PC-9 (cell line): ENCODE measurements around the gene PJVK.

Experiments used
- CTCF ChIP-seq: fragments of 200-600 bp; sonication (generic); conservative IDR thresholded peaks from 2 replicates; pipeline ENCODE4 v1.6.1; 2017; ENCODE audit warnings: mixed run types, antibody characterized with exemption, mild to moderate bottlenecking, moderate library complexity
- EZH2 ChIP-seq: fragments of 200-600 bp; sonication (generic); IDR thresholded peaks from 2 replicates; pipeline ENCODE4 v1.8.0; 2017; ENCODE audit warnings: antibody characterized with exemption, low read depth

- TF ChIP-seq CTCF (no peak), EZH2 (no peak)
Measured at GRCh38 chr2:178499640-178500039, 48.5 kb downstream of the PJVK start.
